ENCODE data around the gene FOXJ3. TPM values are rescaled to one million over a fixed set of nuclear protein-coding genes. Genes with fewer than 3 reads are reported as not detected.

The FOXJ3 gene
- polyA plus RNA-seq, 1 of the 3 experiments (the other 2 are of a cell fraction): 16.0 TPM

- Histone ChIP-seq H3K4me2 (no peak overlapping the region), H3K9me2 (no peaks in the 10 kb centered on the region), H3K79me2 (ENCODE audit: insufficient read depth) (no peaks in the 10 kb centered on the region), H3K36me3 (replicated peaks in 1 of 2; ENCODE audit: control insufficient read depth in 1 of 2, insufficient read depth in 2 of 2, low read length in 1 of 2) (no peaks in the 10 kb centered on the region), H2AFZ (ENCODE audit: low read depth) (no peak overlapping the region), H4K20me1 (ENCODE audit: insufficient read depth) (no peaks in the 10 kb centered on the region), H3K9me3 (no peaks in the 10 kb centered on the region), H3K27me3 (ENCODE audit: insufficient read depth) (peaks cover 12% of the 10 kb centered on the region; the same call in 1 of the 2 replicates), H3K4me1 (ENCODE audit: control insufficient read depth in 1 of 2, insufficient read depth in 2 of 2, low read depth in 1 of 2, low read length in 1 of 2) (no peaks in the 10 kb centered on the region), H3K9ac (no peak overlapping the region), H3K4me3 (ENCODE audit: low read depth in 2 of 2, low read length in 1 of 2) (no peak overlapping the region), H3K27ac (ENCODE audit: low read depth in 2 of 2, low read length in 1 of 2) (no peak overlapping the region), H3F3A (replicated peaks; ENCODE audit: insufficient read depth) (no peaks in the 10 kb centered on the region)
- CTCF ChIA-PET: interaction anchor here (1.2 to 4.3 kb wide), 3 partner anchors 10 to 621 kb away, joined by 4 to 15 read pairs (median 13); no protein-coding TSS in a partner anchor
- DNase-seq: no peak
- WGBS (ENCODE audit: low lambda C conversion rate): 71% methylated on average over 9 of the region's 10 CpGs
- POLR2A ChIA-PET: no interaction called here
- no peak for TF ChIP-seq NRF1 (IDR thresholded peaks at IDR 0.05; ENCODE audit: low read depth, low read length)
- TF ChIP-seq, protein P1, sequence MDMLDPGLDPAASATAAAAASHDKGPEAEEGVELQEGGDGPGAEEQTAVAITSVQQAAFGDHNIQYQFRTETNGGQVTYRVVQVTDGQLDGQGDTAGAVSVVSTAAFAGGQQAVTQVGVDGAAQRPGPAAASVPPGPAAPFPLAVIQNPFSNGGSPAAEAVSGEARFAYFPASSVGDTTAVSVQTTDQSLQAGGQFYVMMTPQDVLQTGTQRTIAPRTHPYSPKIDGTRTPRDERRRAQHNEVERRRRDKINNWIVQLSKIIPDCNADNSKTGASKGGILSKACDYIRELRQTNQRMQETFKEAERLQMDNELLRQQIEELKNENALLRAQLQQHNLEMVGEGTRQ (IDR thresholded peaks at IDR 0.05; ENCODE audit: borderline replicate concordance, low read depth, low read length): no peak
- no peak for TF ChIP-seq JUND (IDR thresholded peaks at IDR 0.05)
- no peak for TF ChIP-seq GABPA (IDR thresholded peaks at IDR 0.05; ENCODE audit: low read depth)
- no peak for TF ChIP-seq FOXJ3 (CRISPR knock-in tag; IDR thresholded peaks at IDR 0.05)
- no peak for TF ChIP-seq TCF12 (IDR thresholded peaks at IDR 0.05)
- TF ChIP-seq RXRA (IDR thresholded peaks at IDR 0.05; ENCODE audit: borderline replicate concordance, low read depth): no peak
- no peak for TF ChIP-seq TAF1 (IDR thresholded peaks at IDR 0.05; ENCODE audit: borderline replicate concordance, low read depth, low read length)
- TF ChIP-seq ZBTB33 (IDR thresholded peaks at IDR 0.05; ENCODE audit: borderline replicate concordance, low read depth): no peak
- TF ChIP-seq NFIC (IDR thresholded peaks at IDR 0.05; ENCODE audit: borderline replicate concordance): no peak
- TF ChIP-seq SIN3A (IDR thresholded peaks at IDR 0.05; ENCODE audit: borderline replicate concordance, low read depth, low read length): no peak
- no peak for TF ChIP-seq MXI1 (IDR thresholded peaks at IDR 0.05; ENCODE audit: low read depth, low read length)
- TF ChIP-seq CTCF (IDR thresholded peaks at IDR 0.05): no peak
- no peak for TF ChIP-seq ELF1 (IDR thresholded peaks at IDR 0.05)
- TF ChIP-seq RFX5 (IDR thresholded peaks at IDR 0.05; ENCODE audit: low read length): no peak
- no peak for TF ChIP-seq RCOR1 (IDR thresholded peaks at IDR 0.05; ENCODE audit: low read length)
- TF ChIP-seq EP300 (IDR thresholded peaks at IDR 0.05; ENCODE audit: borderline replicate concordance in 1 of 2, low read depth in 1 of 2, low read length in 1 of 2): no peak
- no peak for TF ChIP-seq RAD21 (IDR thresholded peaks at IDR 0.05; ENCODE audit: low read length)
These were observed 197.3 kb downstream of the FOXJ3 start for GRCh38 chr1:42137766-42138165.
